A549 (cell line): ENCODE data around the gene HOXD10. TPM values are rescaled to one million over a fixed set of nuclear protein-coding genes. Genes with fewer than 3 reads are reported as not detected.

Source experiments
- ATAC-seq, 2 experiments: fragments of 200-7000 bp in 1 of 2; fragments of >200 bp in 1 of 2; cut with Nextera tagmentation in 1 of 2; cut with Tn5 transposase in 1 of 2; 3 replicates each; pipeline versions ENCODE4 v1.8.0 to v1.9.1; 2018 to 2020; ENCODE audit warnings: mild to moderate bottlenecking in 1 of 2, moderate library complexity in 1 of 2
- CTCF ChIA-PET: fragments of 300-600 bp; sonication (Branson Sonifier 250); formaldehyde crosslinking; extraction: SDS; loops from one replicate; lab custom pipeline; 2021; ENCODE audit warnings: antibody characterized with exemption, inconsistent platforms; lab: Yijun Ruan, JAX
- POLR2A ChIA-PET: fragments of 350-600 bp; formaldehyde crosslinking; extraction: SDS; loops from one replicate; lab custom pipeline; 2021; ENCODE audit warnings: antibody characterized with exemption, inconsistent platforms; lab: Yijun Ruan, JAX
- DNase-seq, 2 experiments: peaks; one replicate each; pipeline versions ENCODE4 v3.0.0 to v3.0.0-alpha.2; 2011 to 2016; ENCODE audit warnings: low read depth in 1 of 2, low spot score in 1 of 2
- FAIRE-seq: peaks from 2 replicates; lab custom pipeline; 2011; peaks lifted over from hg19 to GRCh38; lab: Jason Lieb, UNC
- H3K27ac ChIP-seq, 2 experiments: fragments of >200 bp; sonication (Bioruptor Twin); formaldehyde crosslinking; 3 replicates each; pipeline ENCODE4 v1.5.1; 2016 to 2017
- H3K4me1 ChIP-seq: fragments of >200 bp; sonication (Bioruptor Twin); formaldehyde crosslinking; 3 replicates; pipeline ENCODE4 v1.6.1; 2016
- H3K4me2 ChIP-seq: fragments of >200 bp; sonication (Bioruptor Twin); formaldehyde crosslinking; 3 replicates; pipeline ENCODE4 v1.6.1; 2016
- H3K4me3 ChIP-seq: fragments of >200 bp; sonication (Bioruptor Twin); formaldehyde crosslinking; 3 replicates; pipeline ENCODE4 v1.5.1; 2016
- H3K9me3 ChIP-seq: fragments of >200 bp; sonication (Bioruptor Twin); formaldehyde crosslinking; 3 replicates; pipeline ENCODE4 v1.6.1; 2016
- EHMT2 ChIP-seq: fragments of 200-600 bp; sonication (generic); IDR thresholded peaks from 2 replicates; pipeline ENCODE4 v1.6.1; 2016; ENCODE audit warnings: antibody characterized with exemption, low read depth, mild to moderate bottlenecking, moderate library complexity
- ELK1 ChIP-seq: fragments of 150-350 bp; IDR thresholded peaks from 2 replicates; pipeline ENCODE4 v1.6.1; 2014; ENCODE audit warnings: low read depth, mild to moderate bottlenecking, low read length
- FOXS1 ChIP-seq: fragments of 250-450 bp; sonication (Bioruptor Pico); IDR thresholded peaks from 2 replicates; pipeline ENCODE4 v1.5.0; 2020; ENCODE audit warnings: mild to moderate bottlenecking, moderate library complexity
- GATA3 ChIP-seq: IDR thresholded peaks from 2 replicates; pipeline ENCODE4 v1.6.1; 2012; ENCODE audit warnings: borderline replicate concordance
- HDAC2 ChIP-seq: fragments of 200-600 bp; sonication (generic); IDR thresholded peaks from 2 replicates; pipeline ENCODE4 v1.6.1; 2016
- HES2 ChIP-seq: fragments of >200 bp; sonication (Bioruptor Twin); formaldehyde crosslinking; IDR thresholded peaks from 2 replicates; pipeline ENCODE4 v1.6.1; 2016
- HOXB13 ChIP-seq: fragments of 250-450 bp; sonication (Bioruptor Pico); IDR thresholded peaks from 2 replicates; pipeline ENCODE4 v1.5.0; 2020; ENCODE audit warnings: low read depth, mild to moderate bottlenecking, moderate library complexity
- JUN ChIP-seq, 2 experiments: fragments of >200 bp; sonication (Bioruptor Twin); formaldehyde crosslinking; IDR thresholded peaks; 2 replicates in 1 of 2; 3 replicates in 1 of 2; pipeline ENCODE4 v1.6.1; 2016 to 2017
- JUNB ChIP-seq: fragments of >200 bp; sonication (Bioruptor Twin); formaldehyde crosslinking; IDR thresholded peaks from 2 replicates; pipeline ENCODE4 v1.6.1; 2016
- KDM5A ChIP-seq: fragments of 200-600 bp; sonication (generic); IDR thresholded peaks from 2 replicates; pipeline ENCODE4 v1.6.1; 2016; ENCODE audit warnings: antibody characterized with exemption, mild to moderate bottlenecking
- MAFK ChIP-seq: fragments of 450-650 bp; IDR thresholded peaks from 2 replicates; pipeline ENCODE4 v1.6.1; 2014; ENCODE audit not compliant: partially characterized antibody
- MAX ChIP-seq: IDR thresholded peaks from 2 replicates; pipeline ENCODE4 v1.6.1; 2012
- MAZ ChIP-seq: fragments of 150-350 bp; IDR thresholded peaks from 2 replicates; pipeline ENCODE4 v1.6.1; 2014; ENCODE audit warnings: antibody characterized with exemption, low read depth, low read length, borderline replicate concordance
- MYC ChIP-seq: IDR thresholded peaks from 2 replicates; pipeline ENCODE4 v1.6.1; 2012; ENCODE audit warnings: mild to moderate bottlenecking, inconsistent platforms, low read length, improper control_type of control experiment, borderline replicate concordance
- NFE2L2 ChIP-seq: fragments of 150-350 bp; conservative IDR thresholded peaks from 2 replicates; pipeline ENCODE4 v1.6.1; 2014; ENCODE audit warnings: low read length
- NPAS2 ChIP-seq: fragments of 250-450 bp; sonication (Bioruptor Pico); IDR thresholded peaks from 2 replicates; pipeline ENCODE4 v1.8.0; 2022; ENCODE audit warnings: mild to moderate bottlenecking, moderate library complexity, borderline replicate concordance
- RAD21 ChIP-seq, 2 experiments: fragments of >200 bp in 1 of 2; sonication (Bioruptor Twin) in 1 of 2; formaldehyde crosslinking in 1 of 2; IDR thresholded peaks in 1 of 2; conservative IDR thresholded peaks in 1 of 2; 2 replicates in 1 of 2; 3 replicates in 1 of 2; pipeline ENCODE4 v1.6.1; 2012 to 2018; ENCODE audit warnings: inconsistent platforms in 1 of 2
- SMC3 ChIP-seq: fragments of >200 bp; sonication (Bioruptor Twin); formaldehyde crosslinking; IDR thresholded peaks from 3 replicates; pipeline ENCODE4 v1.6.1; 2018; ENCODE audit warnings: inconsistent platforms
- ZNF302 ChIP-seq: fragments of 250-450 bp; sonication (Bioruptor Pico); IDR thresholded peaks from 2 replicates; pipeline ENCODE4 v1.9.0; 2021; ENCODE audit warnings: inconsistent platforms, mild to moderate bottlenecking, moderate library complexity
- WGBS: methylation state at CpG from one replicate; pipeline ENCODE4 v1.1.6; 2017; ENCODE audit errors: missing lambda C conversion rate; 5-methylcytosine and 5-hydroxymethylcytosine counted together
- polyA plus RNA-seq, 4 experiments: library from polyadenylated mRNA; depleted of rRNA in 3 of 4; stranded (reverse); fragments of >200 nt; fragmentation: RNase III in 1 of 4; extraction: RNeasy Plus Mini Kit Qiagen cat#74134 plus additional on column Dnase treatment in 1 of 4; gene quantifications; 2 replicates in 3 of 4; 3 replicates in 1 of 4; pipeline ENCODE4 v1.2.3, GENCODE V29; 2011 to 2017
- TF ChIP-seq, protein P1 (sequence below): fragments of 450-650 bp; IDR thresholded peaks from 2 replicates; pipeline ENCODE4 v1.6.1; 2014; ENCODE audit warnings: antibody characterized with exemption
- TF ChIP-seq, protein P2 (sequence below): fragments of >200 bp; sonication (Bioruptor Twin); formaldehyde crosslinking; IDR thresholded peaks from 3 replicates; pipeline ENCODE4 v1.5.1; 2016

Gene HOXD10
- polyA plus RNA-seq, 2 of the 4 experiments (the other 2 are of a cell fraction): 4.3 to 4.8 TPM

- no peak for TF ChIP-seq ELK1
Measured at GRCh38 chr2:176124947-176125771, 8.6 kb downstream of the HOXD10 start (continued).

DNA sequence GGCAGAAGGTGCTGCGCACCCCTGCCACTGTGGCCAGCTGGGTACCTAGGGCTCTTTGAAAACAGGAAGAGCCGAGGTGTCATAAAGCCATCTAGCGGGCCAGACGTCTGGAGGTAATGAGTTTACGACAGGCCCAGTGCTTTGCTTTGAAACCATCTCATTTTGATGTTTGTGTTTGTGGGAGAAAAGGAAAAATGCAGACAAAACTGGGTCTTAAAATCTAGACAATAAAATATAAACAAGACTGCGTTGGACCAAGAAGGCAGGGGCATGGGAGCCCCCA is 9.1 kb downstream of the HOXD10 start:
- DNase-seq (no peak), FAIRE-seq (no peak), ATAC-seq (no peak)
- no peak overlapping the region for H3K4me2 ChIP-seq
- no peaks in the 10 kb centered on the region for H3K9me3 ChIP-seq
- WGBS: 80% methylated on average over 6 of the region's 6 CpGs
- H3K4me1 ChIP-seq: no peaks in the 10 kb centered on the region
- no peak overlapping the region for H3K27ac ChIP-seq
- no peak overlapping the region for H3K4me3 ChIP-seq
- ChIA-PET CTCF (interaction anchor here (0.6 to 9.5 kb wide), 14 partner anchors 9 to 1030 kb away, joined by 3 to 139 read pairs (median 16); partner anchors contain the start of gene HOXD10), POLR2A (no interaction called here)
- TF ChIP-seq JUN (IDR thresholded peaks at IDR 0.05): no peak
- no peak for TF ChIP-seq MAX
- TF ChIP-seq HES2: no peak
- TF ChIP-seq HDAC2: no peak
- no peak for TF ChIP-seq GATA3
- no peak for TF ChIP-seq MAFK
- TF ChIP-seq JUNB: no peak
- TF ChIP-seq MYC: no peak
- no peak for TF ChIP-seq NPAS2 (CRISPR knock-in tag)
- TF ChIP-seq, protein P1, sequence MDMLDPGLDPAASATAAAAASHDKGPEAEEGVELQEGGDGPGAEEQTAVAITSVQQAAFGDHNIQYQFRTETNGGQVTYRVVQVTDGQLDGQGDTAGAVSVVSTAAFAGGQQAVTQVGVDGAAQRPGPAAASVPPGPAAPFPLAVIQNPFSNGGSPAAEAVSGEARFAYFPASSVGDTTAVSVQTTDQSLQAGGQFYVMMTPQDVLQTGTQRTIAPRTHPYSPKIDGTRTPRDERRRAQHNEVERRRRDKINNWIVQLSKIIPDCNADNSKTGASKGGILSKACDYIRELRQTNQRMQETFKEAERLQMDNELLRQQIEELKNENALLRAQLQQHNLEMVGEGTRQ: no peak
- no peak for TF ChIP-seq ELK1
- no peak for TF ChIP-seq HOXB13 (CRISPR knock-in tag)
- no peak for TF ChIP-seq KDM5A
- TF ChIP-seq FOXS1 (CRISPR knock-in tag): no peak

DNA sequence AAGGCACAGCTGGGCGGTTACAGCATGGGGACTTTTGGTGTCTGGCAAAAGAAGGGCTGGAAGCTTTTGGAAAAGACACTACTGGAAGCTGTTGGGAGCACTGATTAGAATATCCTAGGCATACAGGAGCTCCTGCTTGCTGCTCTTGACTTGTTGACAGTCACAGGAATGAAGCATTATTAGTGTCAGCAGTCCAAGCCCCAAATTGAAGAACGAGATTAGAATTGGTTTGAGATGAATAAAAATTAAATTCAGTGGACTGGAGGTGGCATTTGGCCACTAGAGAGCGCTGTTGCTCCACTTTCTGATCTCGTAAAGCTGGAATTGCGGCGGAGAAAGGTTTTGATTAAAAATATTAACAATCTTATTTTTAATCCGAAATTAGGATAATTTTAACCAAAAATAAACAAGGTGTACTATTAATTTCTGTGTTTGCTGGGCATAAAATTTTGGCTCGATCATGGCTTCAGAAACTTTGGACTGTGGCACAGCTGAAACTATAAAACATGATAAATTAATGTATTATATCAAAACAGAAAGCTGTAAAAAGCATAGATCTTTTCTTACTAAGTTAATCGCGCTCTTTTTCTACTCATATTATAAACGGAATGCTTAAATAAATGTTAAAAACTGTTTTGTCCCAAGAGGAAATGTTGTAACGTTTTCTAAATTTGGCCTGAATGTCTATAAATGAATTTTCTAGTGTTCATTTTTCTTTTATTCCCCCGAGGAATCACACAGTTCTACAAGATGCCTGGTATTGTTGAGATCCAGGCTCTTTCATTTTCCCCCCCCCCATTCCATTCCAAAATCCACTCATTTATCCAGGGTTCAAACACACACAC is 10.6 kb downstream of the HOXD10 start:
- peak overlapping the region; percentile 72 for H3K4me2 ChIP-seq
- no peak overlapping the region for H3K27ac ChIP-seq
- TF ChIP-seq NFE2L2 (no peak), ZNF302 (no peak), GATA3 (no peak), RAD21 (conservative IDR thresholded peaks at IDR 0.05 in 1 of 2, IDR thresholded peaks at IDR 0.05 in 1 of 2) (peak; percentile 87 to 91), NPAS2 (CRISPR knock-in tag) (no peak), MAX (no peak), SMC3 (peak; percentile 81), EHMT2 (no peak), MAZ (no peak)
- TF ChIP-seq, protein P2, sequence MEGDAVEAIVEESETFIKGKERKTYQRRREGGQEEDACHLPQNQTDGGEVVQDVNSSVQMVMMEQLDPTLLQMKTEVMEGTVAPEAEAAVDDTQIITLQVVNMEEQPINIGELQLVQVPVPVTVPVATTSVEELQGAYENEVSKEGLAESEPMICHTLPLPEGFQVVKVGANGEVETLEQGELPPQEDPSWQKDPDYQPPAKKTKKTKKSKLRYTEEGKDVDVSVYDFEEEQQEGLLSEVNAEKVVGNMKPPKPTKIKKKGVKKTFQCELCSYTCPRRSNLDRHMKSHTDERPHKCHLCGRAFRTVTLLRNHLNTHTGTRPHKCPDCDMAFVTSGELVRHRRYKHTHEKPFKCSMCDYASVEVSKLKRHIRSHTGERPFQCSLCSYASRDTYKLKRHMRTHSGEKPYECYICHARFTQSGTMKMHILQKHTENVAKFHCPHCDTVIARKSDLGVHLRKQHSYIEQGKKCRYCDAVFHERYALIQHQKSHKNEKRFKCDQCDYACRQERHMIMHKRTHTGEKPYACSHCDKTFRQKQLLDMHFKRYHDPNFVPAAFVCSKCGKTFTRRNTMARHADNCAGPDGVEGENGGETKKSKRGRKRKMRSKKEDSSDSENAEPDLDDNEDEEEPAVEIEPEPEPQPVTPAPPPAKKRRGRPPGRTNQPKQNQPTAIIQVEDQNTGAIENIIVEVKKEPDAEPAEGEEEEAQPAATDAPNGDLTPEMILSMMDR: peak; percentile 96
- 0 out of 6 replicates have a peak, but pooled peaks of 1 of the 2 experiments have one; percentile 10 for ATAC-seq
- POLR2A ChIA-PET: interaction anchor here (1.0 kb wide), 2 partner anchors 14 to 525 kb away, joined by 3 to 4 read pairs; no protein-coding TSS in a partner anchor
- DNase-seq: peak in 1 of 2 experiments; percentile 52
- H3K9me3 ChIP-seq: no peaks in the 10 kb centered on the region
- no peak for FAIRE-seq
- CTCF ChIA-PET: interaction anchor here (0.7 to 9.5 kb wide), 51 partner anchors 9 to 1206 kb away, joined by 3 to 139 read pairs (median 5); partner anchors contain the start of genes HOXD10 and HOXD11
- H3K4me1 ChIP-seq: 0 out of 3 replicates have a peak, but pooled peaks cover 3% of the 10 kb centered on the region
- 16% methylated on average over 13 of the region's 13 CpGs for WGBS
- no peak overlapping the region for H3K4me3 ChIP-seq
